ENCODE results near the gene CCSER2.
"Not testable (repeated sequence)": the region's sequence is repeated elsewhere in the genome, so short reads cannot be mapped to it uniquely, and the experiment has no call there.

The CCSER2 gene

GRCh38 chr10:84456126-84456525 is 127.7 kb downstream of the CCSER2 start:
- no peak for DNase-seq

- DNase-seq = no peak
These were observed 132.1 kb downstream of the CCSER2 start for GRCh38 chr10:84460520-84460919.

GRCh38 chr10:84469470-84469869 is 141.1 kb downstream of the CCSER2 start:
- DNase-seq = no peak

GRCh38 chr10:84473136-84473535 is 144.7 kb downstream of the CCSER2 start:
- DNase-seq = no peak

- no peak for DNase-seq
These were observed 149.2 kb downstream of the CCSER2 start for GRCh38 chr10:84477398-84478128.

GRCh38 chr10:84478151-84478550 is 149.8 kb downstream of the CCSER2 start:
- no peak for DNase-seq

- DNase-seq = no peak
These were observed 150.3 kb downstream of the CCSER2 start for GRCh38 chr10:84478679-84479078.

GRCh38 chr10:84484541-84484940 is 156.2 kb downstream of the CCSER2 start:
- DNase-seq = no peak

- DNase-seq = no peak
These were observed 165.0 kb downstream of the CCSER2 start for GRCh38 chr10:84493361-84493760.

- DNase-seq = no peak
These were observed 165.8 kb downstream of the CCSER2 start for GRCh38 chr10:84493951-84494848.

- no peak for DNase-seq
These were observed 166.4 kb downstream of the CCSER2 start for GRCh38 chr10:84494849-84495180.

- no peak for DNase-seq
These were observed 169.6 kb downstream of the CCSER2 start for GRCh38 chr10:84497978-84498377.

- not testable (repeated sequence) for DNase-seq
These were observed 170.7 kb downstream of the CCSER2 start for GRCh38 chr10:84499039-84499438.

GRCh38 chr10:84499846-84500245 is 171.5 kb downstream of the CCSER2 start:
- no peak for DNase-seq

GRCh38 chr10:84510121-84510520 is 181.7 kb downstream of the CCSER2 start:
- no peak for DNase-seq

- no peak for DNase-seq
These were observed 182.7 kb downstream of the CCSER2 start for GRCh38 chr10:84511106-84511505.

- no peak for DNase-seq
These were observed 183.4 kb downstream of the CCSER2 start for GRCh38 chr10:84511709-84512285.

- no peak for DNase-seq
These were observed 189.2 kb downstream of the CCSER2 start for GRCh38 chr10:84517554-84517953.

GRCh38 chr10:84519235-84519634 is 190.8 kb downstream of the CCSER2 start:
- DNase-seq = no peak

GRCh38 chr10:84521013-84521412 is 192.6 kb downstream of the CCSER2 start:
- DNase-seq = no peak

GRCh38 chr10:84521468-84521867 is 193.1 kb downstream of the CCSER2 start:
- DNase-seq = no peak

- no peak for DNase-seq
These were observed 194.4 kb downstream of the CCSER2 start for GRCh38 chr10:84522612-84523462.

GRCh38 chr10:84523526-84523925 is 195.1 kb downstream of the CCSER2 start:
- DNase-seq = no peak
